IPS-18c (cell line): ENCODE data around the gene NAA60.
A peak's percentile ranks its signal among the peaks of the same experiment; 100 is the strongest.

Experiments
- H3K4me3 ChIP-seq: 2 replicates; pipeline ENCODE4 v1.7.0; 2013; ENCODE audit warnings: low read depth, mild to moderate bottlenecking, low read length, moderate library complexity; ENCODE audit not compliant: insufficient read depth
- H3K9me3 ChIP-seq: one replicate; pipeline ENCODE4 v1.6.1; 2013; ENCODE audit warnings: mild to moderate bottlenecking, low read length, moderate library complexity; ENCODE audit not compliant: control insufficient read depth, insufficient read depth

The NAA60 gene

GRCh38 chr16:3443108-3444031, at the start of gene NAA60, which contains the start of gene ZNF597:
NAA60 (plus strand) TSS chr16:3443680; CDS start chr16:3476228, 32,548 bp downstream.
ZNF597 (minus strand) TSS chr16:3443504; CDS start chr16:3443153, 351 bp downstream.
- Histone ChIP-seq H3K4me3 (peak within 1 kb of the TSS; percentile 69), H3K9me3 (no peaks in the 10 kb centered on the region)

GRCh38 chr16:3400446-3400778, 43.1 kb upstream of the NAA60 start:
- H3K4me3 ChIP-seq: peak overlapping the region; percentile 93
- peaks cover 5% of the 10 kb centered on the region for H3K9me3 ChIP-seq

GRCh38 chr16:3400779-3401688, 42.4 kb upstream of the NAA60 start, which contains the start of the genes ZNF174 and ZSCAN32:
ZNF174 (plus strand) TSS chr16:3401215; CDS start chr16:3402005, 790 bp downstream.
ZSCAN32 (minus strand) TSS chr16:3401004; CDS start chr16:3397557, 3,447 bp downstream.
- H3K4me3 ChIP-seq: peak within 1 kb of the TSS; percentile 93
- H3K9me3 ChIP-seq: peaks cover 5% of the 10 kb centered on the region

- Histone ChIP-seq H3K9me3 (peaks cover 5% of the 10 kb centered on the region), H3K4me3 (peak overlapping the region; percentile 93)
Measured at GRCh38 chr16:3401719-3402397, 41.6 kb upstream of the NAA60 start.

- H3K4me3 ChIP-seq: no peak overlapping the region; the same call in 1 of the 2 replicates
- H3K9me3 ChIP-seq: peaks cover 30% of the 10 kb centered on the region
Measured at GRCh38 chr16:3408561-3409197, 34.8 kb upstream of the NAA60 start.

GRCh38 chr16:3413730-3414379, 29.6 kb upstream of the NAA60 start:
- Histone ChIP-seq H3K9me3 (peaks cover 17% of the 10 kb centered on the region), H3K4me3 (0 out of 2 replicates have a peak overlapping the region, but pooled peaks have one; percentile 22)

GRCh38 chr16:3431779-3432219, 11.7 kb upstream of the NAA60 start:
- Histone ChIP-seq H3K4me3 (no peak overlapping the region), H3K9me3 (no peaks in the 10 kb centered on the region)

- Histone ChIP-seq H3K9me3 (no peaks in the 10 kb centered on the region), H3K4me3 (no peak overlapping the region)
Measured at GRCh38 chr16:3434373-3434772, 9.1 kb upstream of the NAA60 start.

GRCh38 chr16:3439637-3440036, 3.8 kb upstream of the NAA60 start:
- Histone ChIP-seq H3K9me3 (no peaks in the 10 kb centered on the region), H3K4me3 (no peak overlapping the region)

GRCh38 chr16:3444032-3444388, 530 bp downstream of the NAA60 start:
- H3K4me3 ChIP-seq: peak overlapping the region; percentile 52
- H3K9me3 ChIP-seq: no peaks in the 10 kb centered on the region

GRCh38 chr16:3454093-3454492, 10.6 kb downstream of the NAA60 start:
- H3K9me3 ChIP-seq: no peaks in the 10 kb centered on the region
- H3K4me3 ChIP-seq: no peak overlapping the region

- Histone ChIP-seq H3K9me3 (no peaks in the 10 kb centered on the region), H3K4me3 (no peak overlapping the region)
Measured at GRCh38 chr16:3454631-3455147, 11.2 kb downstream of the NAA60 start.

GRCh38 chr16:3457434-3458252, 14.2 kb downstream of the NAA60 start:
- Histone ChIP-seq H3K9me3 (no peaks in the 10 kb centered on the region), H3K4me3 (peak overlapping the region; percentile 85)

GRCh38 chr16:3458278-3458851, 14.9 kb downstream of the NAA60 start:
- H3K4me3 ChIP-seq: peak overlapping the region; percentile 85
- no peaks in the 10 kb centered on the region for H3K9me3 ChIP-seq

GRCh38 chr16:3458852-3459361, 15.4 kb downstream of the NAA60 start:
- H3K9me3 ChIP-seq: no peaks in the 10 kb centered on the region
- H3K4me3 ChIP-seq: peak overlapping the region; percentile 85
